CMK (cell line): ENCODE data around the gene ACOT12.
"Not testable (repeated sequence)": the region's sequence is repeated elsewhere in the genome, so short reads cannot be mapped to it uniquely, and the experiment has no call there.

Experiments
- DNase-seq: peaks from one replicate; pipeline ENCODE4 v3.0.0-alpha.2; 2010; ENCODE audit warnings: low read depth

The ACOT12 gene

GRCh38 chr5:81393783-81394718 lies at the start of gene ACOT12:
TSS of gene ACOT12 (minus strand) at chr5:81394134. CDS start at chr5:81394114, 20 bp downstream.
- DNase-seq, result no peak

GRCh38 chr5:81435023-81435422 lies 41.1 kb upstream of the ACOT12 start:
- DNase-seq, result no peak

GRCh38 chr5:81429985-81430384 lies 36.1 kb upstream of the ACOT12 start:
- no peak for DNase-seq

- no peak for DNase-seq
These were observed 35.4 kb upstream of the ACOT12 start for GRCh38 chr5:81429363-81429762.

GRCh38 chr5:81428861-81429260 lies 34.9 kb upstream of the ACOT12 start:
- DNase-seq, result no peak

- no peak for DNase-seq
These were observed 34.5 kb upstream of the ACOT12 start for GRCh38 chr5:81428446-81428845.

GRCh38 chr5:81427566-81427965 lies 33.6 kb upstream of the ACOT12 start:
- no peak for DNase-seq

- no peak for DNase-seq
These were observed 32.6 kb upstream of the ACOT12 start for GRCh38 chr5:81426359-81427030.

GRCh38 chr5:81425569-81425968 lies 31.6 kb upstream of the ACOT12 start:
- no peak for DNase-seq

GRCh38 chr5:81424728-81425127 lies 30.8 kb upstream of the ACOT12 start:
- no peak for DNase-seq

GRCh38 chr5:81422671-81423070 lies 28.7 kb upstream of the ACOT12 start:
- no peak for DNase-seq

GRCh38 chr5:81420039-81420667 lies 26.2 kb upstream of the ACOT12 start:
- DNase-seq, result no peak

- no peak for DNase-seq
These were observed 24.7 kb upstream of the ACOT12 start for GRCh38 chr5:81418606-81419005.

- no peak for DNase-seq
These were observed 23.1 kb upstream of the ACOT12 start for GRCh38 chr5:81417052-81417451.

- no peak for DNase-seq
These were observed 16.0 kb upstream of the ACOT12 start for GRCh38 chr5:81409896-81410295.

- DNase-seq, result no peak
These were observed 15.4 kb upstream of the ACOT12 start for GRCh38 chr5:81409361-81409760.

GRCh38 chr5:81408496-81408895 lies 14.6 kb upstream of the ACOT12 start:
- no peak for DNase-seq

GRCh38 chr5:81407811-81408210 lies 13.9 kb upstream of the ACOT12 start:
- DNase-seq, result not testable (repeated sequence)

- no peak for DNase-seq
These were observed 11.4 kb upstream of the ACOT12 start for GRCh38 chr5:81405126-81405891.

- DNase-seq, result no peak
These were observed 8.4 kb upstream of the ACOT12 start for GRCh38 chr5:81402192-81402930.

- DNase-seq, result no peak
These were observed 7.3 kb upstream of the ACOT12 start for GRCh38 chr5:81401266-81401665.
